Endothelial cell of hepatic sinusoid (primary cell): ENCODE data around the gene CDK9.

Experiments
- in situ Hi-C: cut with HindIII; loops from 2 replicates; pipeline ENCODE4 v1.10.0; 2017; ENCODE audit warnings: low sequenced_read_pairs

CDK9 gene

GRCh38 chr9:127785933-127786772 lies at the start of gene CDK9:
TSS of gene CDK9 (plus strand) at chr9:127786034. CDS start at chr9:127786149, 115 bp downstream.
- in situ Hi-C loops: no loop called here

- in situ Hi-C loops: no loop called here
These were observed 47.2 kb upstream of the CDK9 start for GRCh38 chr9:127738666-127739065.

GRCh38 chr9:127739614-127740330 lies 46.1 kb upstream of the CDK9 start:
- in situ Hi-C loops: no loop called here

GRCh38 chr9:127741831-127742434 lies 43.9 kb upstream of the CDK9 start:
- in situ Hi-C loops: no loop called here

GRCh38 chr9:127742435-127743088 lies 43.3 kb upstream of the CDK9 start:
- in situ Hi-C loops: no loop called here

GRCh38 chr9:127744398-127745110 lies 41.3 kb upstream of the CDK9 start:
- in situ Hi-C loops: no loop called here

GRCh38 chr9:127746959-127747569 lies 38.8 kb upstream of the CDK9 start:
- in situ Hi-C loops: no loop called here

- in situ Hi-C loops: no loop called here
These were observed 36.6 kb upstream of the CDK9 start for GRCh38 chr9:127749090-127749787.

GRCh38 chr9:127751269-127752054 lies 34.4 kb upstream of the CDK9 start:
- in situ Hi-C loops: loop anchor here (25.0 kb wide), 2 partner anchors 111 to 186 kb away; partner anchors contain the start of genes DPM2, ENG and PIP5KL1

GRCh38 chr9:127753148-127753547 lies 32.7 kb upstream of the CDK9 start:
- in situ Hi-C loops: loop anchor here (25.0 kb wide), 2 partner anchors 109 to 184 kb away; partner anchors contain the start of genes DPM2, ENG and PIP5KL1

GRCh38 chr9:127753622-127754021 lies 32.2 kb upstream of the CDK9 start:
- in situ Hi-C loops: loop anchor here (25.0 kb wide), 2 partner anchors 109 to 184 kb away; partner anchors contain the start of genes DPM2, ENG and PIP5KL1

GRCh38 chr9:127754099-127755060 lies 31.5 kb upstream of the CDK9 start:
- in situ Hi-C loops: loop anchor here (25.0 kb wide), 2 partner anchors 108 to 183 kb away; partner anchors contain the start of genes DPM2, ENG and PIP5KL1

- in situ Hi-C loops: loop anchor here (25.0 kb wide), 2 partner anchors 107 to 182 kb away; partner anchors contain the start of genes DPM2, ENG and PIP5KL1
These were observed 30.5 kb upstream of the CDK9 start for GRCh38 chr9:127755061-127756060.

GRCh38 chr9:127756233-127756632 lies 29.6 kb upstream of the CDK9 start:
- in situ Hi-C loops: loop anchor here (25.0 kb wide), 2 partner anchors 106 to 181 kb away; partner anchors contain the start of genes DPM2, ENG and PIP5KL1

GRCh38 chr9:127756776-127757175 lies 29.1 kb upstream of the CDK9 start:
- in situ Hi-C loops: loop anchor here (25.0 kb wide), 2 partner anchors 106 to 181 kb away; partner anchors contain the start of genes DPM2, ENG and PIP5KL1
